H1 (cell line): ENCODE data around the gene PHLPP1. TPM values are rescaled to one million over a fixed set of nuclear protein-coding genes. Genes with fewer than 3 reads are reported as not detected.

Experiments
- CTCF ChIP-seq, 3 experiments: IDR thresholded peaks; 1 replicate in 2 of 3; 2 replicates in 1 of 3; pipeline versions ENCODE4 v1.5.1 to v1.6.1; 2011; ENCODE audit warnings: low read length in 3 of 3, mild to moderate bottlenecking in 3 of 3, inconsistent platforms in 2 of 3, low read depth in 1 of 3, moderate library complexity in 1 of 3; ENCODE audit not compliant: insufficient read depth in 1 of 3; ENCODE audit errors: control extremely low read depth in 1 of 3
- JUND ChIP-seq: IDR thresholded peaks from 2 replicates; pipeline ENCODE4 v1.6.1; 2011; ENCODE audit warnings: mild to moderate bottlenecking, improper control_type of control experiment, low read length
- MAX ChIP-seq: IDR thresholded peaks from 2 replicates; pipeline ENCODE4 v1.6.1; 2012; ENCODE audit warnings: inconsistent platforms
- POU5F1 ChIP-seq: IDR thresholded peaks from 2 replicates; pipeline ENCODE4 v1.6.1; 2011; ENCODE audit warnings: low read depth, mild to moderate bottlenecking, low read length, moderate library complexity
- polyA plus RNA-seq, 7 experiments: library from polyadenylated mRNA; depleted of rRNA in 3 of 7; stranded (reverse) in 5 of 7; unstranded in 2 of 7; fragments of >200 nt in 5 of 7; fragments of 200-250 nt in 2 of 7; gene quantifications; 1 replicate in 5 of 7; 2 replicates in 1 of 7; 4 replicates in 1 of 7; pipeline versions ENCODE4 v1.2.1 to v1.2.3, GENCODE V29; 2011 to 2013; ENCODE audit warnings: missing spikeins in 2 of 7, mixed read lengths in 2 of 7
- total RNA-seq: library from RNA; stranded (reverse); fragmentation: NEBNext Ultra II Directional; extraction: Animal tissue kit (Norgen Biotek cat#: 25700); gene quantifications from 2 replicates; pipeline ENCODE4 v1.2.1, GENCODE V29; 2021

PHLPP1 gene
- total and polyA plus RNA-seq, 2 of the 8 experiments (the other 6 are each of a cell fraction or from before 2014, with no cell fraction given): 28.0 to 66.3 TPM

DNA sequence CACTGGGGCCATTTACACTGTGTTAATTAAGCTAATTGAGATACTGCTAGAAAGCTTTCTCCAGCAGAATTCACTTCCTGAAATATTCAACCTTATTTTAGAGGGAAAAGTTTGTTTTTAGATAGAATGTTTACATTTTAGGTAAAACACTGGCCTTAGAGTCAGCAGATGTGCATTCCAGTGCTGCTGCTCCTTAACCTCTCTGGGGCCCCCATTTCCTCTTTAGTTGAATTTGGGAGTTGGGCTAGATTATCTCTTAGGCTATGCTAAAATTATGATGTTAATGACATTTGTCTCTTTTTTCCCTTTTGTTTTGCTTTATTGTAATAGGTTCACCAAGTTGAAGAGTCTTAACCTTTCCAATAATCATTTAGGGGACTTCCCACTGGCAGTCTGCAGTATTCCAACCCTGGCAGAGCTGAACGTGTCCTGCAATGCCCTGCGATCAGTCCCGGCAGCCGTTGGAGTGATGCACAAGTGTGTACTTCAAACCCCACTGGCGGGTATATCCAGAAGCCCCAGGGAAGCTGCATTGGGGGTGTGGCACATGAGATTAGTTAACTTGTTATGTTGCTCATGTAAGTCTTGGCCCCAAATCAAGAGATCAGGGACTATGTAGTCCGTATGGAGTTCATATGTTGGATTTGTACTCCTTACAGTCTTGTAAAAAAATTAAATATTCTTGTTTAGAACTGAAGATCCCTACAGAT is 179.5 kb downstream of the PHLPP1 start (continued):
- TF ChIP-seq MAX (no peak), CTCF (IDR thresholded peaks at IDR 0.05; ENCODE audit: control extremely low read depth in 1 of 3, insufficient read depth in 1 of 3, low read depth in 1 of 3, low read length in 3 of 3) (no peak), POU5F1 (no peak), JUND (no peak)
